Activated CD4-positive, alpha-beta T cell treated with anti-CD3 and anti-CD28 coated beads for 36 hours (primary cell): ENCODE measurements around the gene PNLDC1. TPM values are rescaled to one million over a fixed set of nuclear protein-coding genes. Genes with fewer than 3 reads are reported as not detected.
"Not testable (repeated sequence)": the region's sequence is repeated elsewhere in the genome, so short reads cannot be mapped to it uniquely, and the experiment has no call there.

Experiments
- ATAC-seq: fragments of 200-7000 bp; cut with Tn5 transposase; one replicate; pipeline ENCODE4 v1.10.0; 2021; ENCODE audit warnings: mild to moderate bottlenecking, moderate library complexity
- CTCF ChIA-PET: fragments of 350-600 bp; sonication (Branson Sonifier 250); formaldehyde crosslinking; loops from one replicate; lab custom pipeline; 2021; ENCODE audit warnings: antibody characterized with exemption; lab: Charles Lee
- POLR2A ChIA-PET: fragments of 350-600 bp; sonication (Branson Sonifier 250); formaldehyde crosslinking; loops from one replicate; lab custom pipeline; 2021; ENCODE audit warnings: antibody characterized with exemption, inconsistent platforms; lab: Charles Lee
- DNase-seq: peaks from one replicate; pipeline ENCODE4 v3.0.0-alpha.2; 2020
- H3K27ac Mint-ChIP-seq: one replicate; pipeline ENCODE4 v1.8.0; 2021; ENCODE audit warnings: mixed read lengths
- H3K27me3 Mint-ChIP-seq: one replicate; pipeline ENCODE4 v1.8.0; 2021; ENCODE audit warnings: mixed read lengths
- H3K36me3 Mint-ChIP-seq: one replicate; pipeline ENCODE4 v1.8.0; 2021; ENCODE audit warnings: low read depth, mixed read lengths
- H3K4me1 Mint-ChIP-seq: one replicate; pipeline ENCODE4 v1.8.0; 2021; ENCODE audit warnings: mixed read lengths
- H3K4me3 Mint-ChIP-seq: one replicate; pipeline ENCODE4 v1.8.0; 2021; ENCODE audit warnings: mild to moderate bottlenecking, moderate library complexity, mixed read lengths
- H3K9me3 Mint-ChIP-seq: one replicate; pipeline ENCODE4 v1.8.0; 2021; ENCODE audit warnings: low read depth, mixed read lengths
- intact Hi-C, 2 experiments: fragments of 100-400 bp; cut with DNase I in 1 of 2; cut with micrococcal nuclease in 1 of 2; formaldehyde crosslinking; loops; one replicate each; pipeline versions ENCODE4 v1.14.2 to v1.15.1; 2022 to 2024; cut with DNase I, micrococcal nuclease
- total RNA-seq, 2 experiments: library from RNA; stranded (reverse); gene quantifications; one replicate each; pipeline ENCODE4 v1.2.3, GENCODE V29; 2021

Gene PNLDC1
- total RNA-seq, 2 experiments from 2014 or later = 0.11 TPM

GRCh38 chr6:159805440-159806020, 5.5 kb downstream of the PNLDC1 start:
- Mint-ChIP-seq H3K27ac (no peak overlapping the region), H3K4me1 (no peaks in the 10 kb centered on the region), H3K27me3 (no peaks in the 10 kb centered on the region), H3K9me3 (no peaks in the 10 kb centered on the region), H3K4me3 (no peak overlapping the region), H3K36me3 (no peaks in the 10 kb centered on the region)
- ChIA-PET POLR2A (no interaction called here), CTCF (no interaction called here)
- DNase-seq = no peak
- no peak for ATAC-seq
- intact Hi-C loops = no loop called here

- no peaks in the 10 kb centered on the region for H3K4me1 Mint-ChIP-seq
- POLR2A ChIA-PET = interaction anchor here (0.6 kb wide), 1 partner anchor 154 kb away, joined by 3 read pairs; no protein-coding TSS in a partner anchor
- H3K36me3 Mint-ChIP-seq = no peaks in the 10 kb centered on the region
- H3K27ac Mint-ChIP-seq = no peak overlapping the region
- H3K4me3 Mint-ChIP-seq = no peak overlapping the region
- H3K27me3 Mint-ChIP-seq = no peaks in the 10 kb centered on the region
- intact Hi-C loops = no loop called here
- no peak for DNase-seq
- no peaks in the 10 kb centered on the region for H3K9me3 Mint-ChIP-seq
- CTCF ChIA-PET = no interaction called here
- no peak for ATAC-seq
Measured at GRCh38 chr6:159806021-159806458, 6.0 kb downstream of the PNLDC1 start.

- ChIA-PET POLR2A (no interaction called here), CTCF (interaction anchor here (0.7 to 0.8 kb wide), 3 partner anchors 25 to 644 kb away, joined by 3 read pairs; no protein-coding TSS in a partner anchor)
- no peak for DNase-seq
- intact Hi-C loops = no loop called here
- ATAC-seq = no peak
- Mint-ChIP-seq H3K36me3 (no peaks in the 10 kb centered on the region), H3K9me3 (no peaks in the 10 kb centered on the region), H3K27ac (no peak overlapping the region), H3K4me3 (no peak overlapping the region), H3K4me1 (no peaks in the 10 kb centered on the region), H3K27me3 (no peaks in the 10 kb centered on the region)
Measured at GRCh38 chr6:159807150-159807858, 7.2 kb downstream of the PNLDC1 start.

- Mint-ChIP-seq H3K27me3 (no peaks in the 10 kb centered on the region), H3K4me3 (no peak overlapping the region), H3K9me3 (no peaks in the 10 kb centered on the region), H3K36me3 (no peaks in the 10 kb centered on the region), H3K27ac (no peak overlapping the region), H3K4me1 (no peaks in the 10 kb centered on the region)
- ChIA-PET CTCF (interaction anchor here (0.6 kb wide), 1 partner anchor 269 kb away, joined by 4 read pairs; no protein-coding TSS in a partner anchor), POLR2A (no interaction called here)
- ATAC-seq = no peak
- no peak for DNase-seq
- intact Hi-C loops = no loop called here
Measured at GRCh38 chr6:159808647-159809046, 8.6 kb downstream of the PNLDC1 start.

- DNase-seq (no peak), ATAC-seq (no peak)
- ChIA-PET POLR2A (no interaction called here), CTCF (interaction anchor here (0.6 kb wide), 2 partner anchors 186 to 269 kb away, joined by 3 to 4 read pairs; no protein-coding TSS in a partner anchor)
- intact Hi-C loops = no loop called here
- no peaks in the 10 kb centered on the region for H3K4me1 Mint-ChIP-seq
- no peaks in the 10 kb centered on the region for H3K27me3 Mint-ChIP-seq
- H3K27ac Mint-ChIP-seq = no peak overlapping the region
- no peaks in the 10 kb centered on the region for H3K9me3 Mint-ChIP-seq
- H3K36me3 Mint-ChIP-seq = no peaks in the 10 kb centered on the region
- no peak overlapping the region for H3K4me3 Mint-ChIP-seq
Measured at GRCh38 chr6:159809149-159809548, 9.1 kb downstream of the PNLDC1 start.

- peaks cover 2% of the 10 kb centered on the region for H3K36me3 Mint-ChIP-seq
- CTCF ChIA-PET = no interaction called here
- no peaks in the 10 kb centered on the region for H3K9me3 Mint-ChIP-seq
- H3K27me3 Mint-ChIP-seq = no peaks in the 10 kb centered on the region
- intact Hi-C loops = no loop called here
- DNase-seq (no peak), ATAC-seq (no peak)
- no peaks in the 10 kb centered on the region for H3K4me1 Mint-ChIP-seq
- H3K4me3 Mint-ChIP-seq = no peak overlapping the region
- POLR2A ChIA-PET = interaction anchor here (0.6 kb wide), 1 partner anchor 48 kb away, joined by 3 read pairs; no protein-coding TSS in a partner anchor
- H3K27ac Mint-ChIP-seq = no peak overlapping the region
Measured at GRCh38 chr6:159813781-159814180, 13.7 kb downstream of the PNLDC1 start.

- no peaks in the 10 kb centered on the region for H3K9me3 Mint-ChIP-seq
- no peak overlapping the region for H3K4me3 Mint-ChIP-seq
- H3K27me3 Mint-ChIP-seq = no peaks in the 10 kb centered on the region
- no peak overlapping the region for H3K27ac Mint-ChIP-seq
- ChIA-PET CTCF (no interaction called here), POLR2A (no interaction called here)
- intact Hi-C loops = no loop called here
- ATAC-seq (no peak), DNase-seq (no peak)
- H3K4me1 Mint-ChIP-seq = peaks cover 12% of the 10 kb centered on the region
- peaks cover 2% of the 10 kb centered on the region for H3K36me3 Mint-ChIP-seq
Measured at GRCh38 chr6:159815410-159815809, 15.3 kb downstream of the PNLDC1 start.

- ATAC-seq, H3K27ac Mint-ChIP-seq, POLR2A ChIA-PET, H3K36me3 Mint-ChIP-seq, H3K4me3 Mint-ChIP-seq, intact Hi-C loops, H3K9me3 Mint-ChIP-seq, DNase-seq, H3K27me3 Mint-ChIP-seq, CTCF ChIA-PET: not testable (repeated sequence)
- peaks cover 17% of the 10 kb centered on the region for H3K4me1 Mint-ChIP-seq
Measured at GRCh38 chr6:159816775-159817174, 16.7 kb downstream of the PNLDC1 start.

GRCh38 chr6:159817951-159818739, 18.1 kb downstream of the PNLDC1 start:
- Mint-ChIP-seq H3K36me3 (peaks cover 2% of the 10 kb centered on the region), H3K27ac (no peak overlapping the region), H3K4me1 (peaks cover 17% of the 10 kb centered on the region), H3K9me3 (no peaks in the 10 kb centered on the region), H3K4me3 (no peak overlapping the region), H3K27me3 (no peaks in the 10 kb centered on the region)
- intact Hi-C loops = no loop called here
- ChIA-PET CTCF (no interaction called here), POLR2A (no interaction called here)
- DNase-seq (no peak), ATAC-seq (no peak)

GRCh38 chr6:159819098-159819497, 19.0 kb downstream of the PNLDC1 start:
- Mint-ChIP-seq H3K4me3 (no peak overlapping the region), H3K4me1 (peaks cover 17% of the 10 kb centered on the region), H3K27me3 (no peaks in the 10 kb centered on the region), H3K9me3 (no peaks in the 10 kb centered on the region), H3K36me3 (peaks cover 2% of the 10 kb centered on the region), H3K27ac (no peak overlapping the region)
- no peak for ATAC-seq
- no peak for DNase-seq
- ChIA-PET POLR2A (no interaction called here), CTCF (no interaction called here)
- intact Hi-C loops = no loop called here

- H3K27me3 Mint-ChIP-seq = no peaks in the 10 kb centered on the region
- no peaks in the 10 kb centered on the region for H3K9me3 Mint-ChIP-seq
- peaks cover 2% of the 10 kb centered on the region for H3K36me3 Mint-ChIP-seq
- peak overlapping the region; percentile 64 for H3K27ac Mint-ChIP-seq
- ChIA-PET POLR2A (no interaction called here), CTCF (interaction anchor here (0.7 kb wide), 1 partner anchor 635 kb away, joined by 3 read pairs; no protein-coding TSS in a partner anchor)
- ATAC-seq = peak; percentile 83
- peak overlapping the region; percentile 34 for H3K4me3 Mint-ChIP-seq
- intact Hi-C loops = no loop called here
- DNase-seq = peak; percentile 58
- peaks cover 17% of the 10 kb centered on the region for H3K4me1 Mint-ChIP-seq
Measured at GRCh38 chr6:159819932-159820640, 20.0 kb downstream of the PNLDC1 start.
